Suprapubic skin (tissue), 3 donors: ENCODE results near the gene RNF40.

Source experiments
- CTCF ChIP-seq, 2 donors: fragments of 200-600 bp in 1 of 2; fragments of 450-650 bp in 1 of 2; sonication (generic) in 1 of 2; IDR thresholded peaks; one replicate each; pipeline ENCODE4 v1.5.1; 2016 to 2019; ENCODE audit warnings: antibody characterized with exemption in 2 of 2, mild to moderate bottlenecking in 1 of 2, moderate library complexity in 1 of 2
- EP300 ChIP-seq: sonication (generic); formaldehyde crosslinking; IDR thresholded peaks from one replicate; pipeline ENCODE4 v1.6.1; 2017; ENCODE audit warnings: antibody characterized with exemption
- POLR2A ChIP-seq, 2 donors: fragments of 450-650 bp; IDR thresholded peaks; one replicate each; pipeline ENCODE4 v1.6.1; 2017; ENCODE audit warnings: antibody characterized with exemption in 2 of 2, mild to moderate bottlenecking in 2 of 2, moderate library complexity in 2 of 2

GRCh38 chr16:30780549-30780948 is 18.4 kb downstream of the RNF40 start:
- no peak for TF ChIP-seq POLR2A (IDR thresholded peaks at IDR 0.05)
- no peak for TF ChIP-seq CTCF (IDR thresholded peaks at IDR 0.05)
- no peak for TF ChIP-seq EP300
